GM12873 (cell line): ENCODE results near the gene KCTD17.

Experiments
- TF ChIP-seq, protein P1 (sequence below): IDR thresholded peaks from 2 replicates; pipeline ENCODE4 v1.5.1; 2012; ENCODE audit warnings: low read depth, mild to moderate bottlenecking, moderate library complexity, low read length, control low read depth; ENCODE audit not compliant: insufficient read depth; ENCODE audit errors: missing control alignments

Gene KCTD17

GRCh38 chr22:37088108-37088605 is 36.6 kb downstream of the KCTD17 start:
- TF ChIP-seq, protein P1, sequence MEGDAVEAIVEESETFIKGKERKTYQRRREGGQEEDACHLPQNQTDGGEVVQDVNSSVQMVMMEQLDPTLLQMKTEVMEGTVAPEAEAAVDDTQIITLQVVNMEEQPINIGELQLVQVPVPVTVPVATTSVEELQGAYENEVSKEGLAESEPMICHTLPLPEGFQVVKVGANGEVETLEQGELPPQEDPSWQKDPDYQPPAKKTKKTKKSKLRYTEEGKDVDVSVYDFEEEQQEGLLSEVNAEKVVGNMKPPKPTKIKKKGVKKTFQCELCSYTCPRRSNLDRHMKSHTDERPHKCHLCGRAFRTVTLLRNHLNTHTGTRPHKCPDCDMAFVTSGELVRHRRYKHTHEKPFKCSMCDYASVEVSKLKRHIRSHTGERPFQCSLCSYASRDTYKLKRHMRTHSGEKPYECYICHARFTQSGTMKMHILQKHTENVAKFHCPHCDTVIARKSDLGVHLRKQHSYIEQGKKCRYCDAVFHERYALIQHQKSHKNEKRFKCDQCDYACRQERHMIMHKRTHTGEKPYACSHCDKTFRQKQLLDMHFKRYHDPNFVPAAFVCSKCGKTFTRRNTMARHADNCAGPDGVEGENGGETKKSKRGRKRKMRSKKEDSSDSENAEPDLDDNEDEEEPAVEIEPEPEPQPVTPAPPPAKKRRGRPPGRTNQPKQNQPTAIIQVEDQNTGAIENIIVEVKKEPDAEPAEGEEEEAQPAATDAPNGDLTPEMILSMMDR = no peak

DNA sequence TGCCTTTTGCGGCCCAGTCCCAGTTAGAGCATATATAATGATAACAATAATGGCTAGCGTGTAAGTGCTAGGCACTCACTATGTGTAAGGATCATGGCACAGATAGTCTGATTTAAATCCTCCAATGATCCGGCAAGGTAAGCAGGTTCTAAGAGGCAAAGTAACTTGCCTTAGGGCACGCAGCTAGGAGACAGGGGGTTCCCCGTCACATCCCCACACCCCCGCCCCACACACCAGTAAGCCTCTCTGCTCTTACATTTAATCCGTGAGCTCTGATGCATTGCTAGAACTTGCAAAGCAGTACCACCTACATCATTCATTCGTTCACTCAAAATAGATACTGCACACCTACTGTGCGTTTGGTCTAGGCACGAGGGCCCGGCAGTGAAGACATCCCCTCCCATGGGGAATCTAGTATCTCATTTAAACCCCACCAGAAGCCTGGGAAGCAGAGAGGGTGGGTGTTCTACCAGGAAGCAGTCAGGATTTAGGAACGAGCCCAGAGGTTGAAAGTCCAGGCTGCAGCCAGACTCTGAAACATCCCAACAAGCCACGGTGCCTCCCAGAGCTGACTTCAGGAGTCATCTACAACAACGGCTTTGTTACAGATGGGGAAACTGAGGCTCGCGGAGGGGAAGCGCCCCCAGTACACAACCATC is 37.3 kb downstream of the KCTD17 start:
- TF ChIP-seq, protein P1 = no peak

DNA sequence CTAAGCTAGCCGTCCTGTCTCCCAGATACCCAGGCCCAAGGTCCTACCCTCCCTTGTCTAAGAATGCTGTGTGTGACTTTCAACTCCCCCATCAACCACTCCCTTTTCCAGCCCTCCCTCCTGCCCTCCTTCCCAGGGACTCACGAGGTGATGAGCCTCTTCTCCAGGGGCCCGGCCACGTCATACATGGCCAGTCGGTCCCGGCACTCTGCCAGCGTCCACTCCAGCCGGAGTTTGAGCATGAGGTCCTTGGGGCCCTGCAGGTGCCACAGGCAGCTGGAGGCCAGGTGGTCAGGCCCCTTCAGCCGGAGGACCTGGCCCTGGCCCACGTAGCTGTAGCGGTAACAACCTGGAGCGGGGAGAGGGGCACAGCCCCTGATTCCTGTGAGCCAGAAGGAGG is 37.9 kb downstream of the KCTD17 start:
- TF ChIP-seq, protein P1 = no peak

- TF ChIP-seq, protein P1 = no peak
Measured at GRCh38 chr22:37090920-37091695, 39.6 kb downstream of the KCTD17 start.

DNA sequence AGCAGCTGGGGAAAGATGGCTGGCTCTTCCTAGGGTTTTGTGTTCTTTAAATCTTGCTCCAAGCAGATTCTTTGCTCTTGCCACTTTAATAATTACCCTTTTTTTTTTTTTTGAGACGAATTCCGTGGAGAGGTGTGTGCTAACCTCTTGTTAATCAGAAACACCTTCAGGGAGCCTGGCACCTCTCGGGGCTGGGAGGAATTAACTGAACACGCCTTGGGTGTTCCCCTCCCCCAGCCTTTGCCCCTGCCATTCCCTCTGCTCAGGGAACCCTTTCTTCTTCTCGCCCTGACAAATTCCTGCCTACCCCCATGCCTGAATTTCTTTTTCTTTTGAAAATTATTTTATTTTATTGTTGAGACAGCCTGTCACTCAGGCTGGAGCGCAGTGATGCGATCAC is 40.5 kb downstream of the KCTD17 start:
- TF ChIP-seq, protein P1 = no peak

GRCh38 chr22:37092997-37093396 is 41.5 kb downstream of the KCTD17 start:
- TF ChIP-seq, protein P1 = no peak

GRCh38 chr22:37094239-37094638 is 42.7 kb downstream of the KCTD17 start:
- TF ChIP-seq, protein P1 = no peak
